ENCODE results near the gene NDFIP1.
"Not testable (repeated sequence)": the region's sequence is repeated elsewhere in the genome, so short reads cannot be mapped to it uniquely, and the experiment has no call there.

NDFIP1 gene

GRCh38 chr5:142159354-142159753, 50.8 kb downstream of the NDFIP1 start:
- no peak for DNase-seq

- DNase-seq: no peak
These were observed 55.7 kb downstream of the NDFIP1 start for GRCh38 chr5:142164315-142164714.

- DNase-seq: no peak
These were observed 58.2 kb downstream of the NDFIP1 start for GRCh38 chr5:142166754-142167153.

GRCh38 chr5:142167458-142167857, 58.9 kb downstream of the NDFIP1 start:
- no peak for DNase-seq

GRCh38 chr5:142168365-142168764, 59.8 kb downstream of the NDFIP1 start:
- DNase-seq: no peak

GRCh38 chr5:142170254-142170953, 61.8 kb downstream of the NDFIP1 start:
- DNase-seq: no peak

GRCh38 chr5:142171270-142171669, 62.7 kb downstream of the NDFIP1 start:
- DNase-seq: no peak

GRCh38 chr5:142175039-142175438, 66.5 kb downstream of the NDFIP1 start:
- no peak for DNase-seq

- no peak for DNase-seq
These were observed 67.0 kb downstream of the NDFIP1 start for GRCh38 chr5:142175461-142176142.

GRCh38 chr5:142176255-142176654, 67.7 kb downstream of the NDFIP1 start:
- no peak for DNase-seq

GRCh38 chr5:142178651-142179050, 70.1 kb downstream of the NDFIP1 start:
- no peak for DNase-seq

GRCh38 chr5:142179776-142180387, 71.3 kb downstream of the NDFIP1 start:
- no peak for DNase-seq

GRCh38 chr5:142181096-142181495, 72.5 kb downstream of the NDFIP1 start:
- no peak for DNase-seq

GRCh38 chr5:142181547-142182163, 73.1 kb downstream of the NDFIP1 start:
- no peak for DNase-seq

- DNase-seq: no peak
These were observed 74.3 kb downstream of the NDFIP1 start for GRCh38 chr5:142182840-142183239.

GRCh38 chr5:142183561-142183960, 75.0 kb downstream of the NDFIP1 start:
- DNase-seq: no peak

- no peak for DNase-seq
These were observed 76.4 kb downstream of the NDFIP1 start for GRCh38 chr5:142184988-142185387.

GRCh38 chr5:142186514-142186856, 77.9 kb downstream of the NDFIP1 start:
- no peak for DNase-seq

GRCh38 chr5:142186857-142187594, 78.4 kb downstream of the NDFIP1 start:
- DNase-seq: no peak

- DNase-seq: not testable (repeated sequence)
These were observed 80.1 kb downstream of the NDFIP1 start for GRCh38 chr5:142188691-142189090.

GRCh38 chr5:142189813-142190212, 81.2 kb downstream of the NDFIP1 start:
- DNase-seq: no peak

GRCh38 chr5:142191776-142192175, 83.2 kb downstream of the NDFIP1 start:
- DNase-seq: no peak
